Stomach smooth muscle (tissue), 2 donors: Measurements from ENCODE around the gene SLC9A1.

Experiments used
- H3K27ac ChIP-seq: one replicate; pipeline ENCODE4 v1.7.0; 2013; ENCODE audit warnings: mild to moderate bottlenecking, low read length, inconsistent platforms
- H3K27me3 ChIP-seq, 2 donors: one replicate each; pipeline ENCODE4 v1.7.0; 2013; ENCODE audit warnings: low read length in 2 of 2; ENCODE audit not compliant: insufficient read depth in 2 of 2, control insufficient read depth in 1 of 2
- H3K36me3 ChIP-seq, 2 donors: one replicate each; pipeline ENCODE4 v1.7.0; 2013; ENCODE audit warnings: low read length in 2 of 2; ENCODE audit not compliant: control insufficient read depth in 2 of 2, insufficient read depth in 2 of 2
- H3K4me1 ChIP-seq: one replicate; pipeline ENCODE4 v1.7.0; 2013; ENCODE audit warnings: low read length; ENCODE audit not compliant: control insufficient read depth, insufficient read depth
- H3K4me3 ChIP-seq, 2 donors: one replicate each; pipeline ENCODE4 v1.7.0; 2013; ENCODE audit warnings: low read length in 2 of 2
- H3K9ac ChIP-seq, 2 donors: one replicate each; pipeline ENCODE4 v1.7.0; 2013; ENCODE audit warnings: low read length in 2 of 2, mild to moderate bottlenecking in 1 of 2
- H3K9me3 ChIP-seq, 2 donors: one replicate each; pipeline ENCODE4 v1.7.0; 2013; ENCODE audit warnings: low read length in 2 of 2; ENCODE audit not compliant: control insufficient read depth in 2 of 2
- donor health status: healthy.
- donor health status: Pancreatic carcinoma.

The SLC9A1 gene

DNA sequence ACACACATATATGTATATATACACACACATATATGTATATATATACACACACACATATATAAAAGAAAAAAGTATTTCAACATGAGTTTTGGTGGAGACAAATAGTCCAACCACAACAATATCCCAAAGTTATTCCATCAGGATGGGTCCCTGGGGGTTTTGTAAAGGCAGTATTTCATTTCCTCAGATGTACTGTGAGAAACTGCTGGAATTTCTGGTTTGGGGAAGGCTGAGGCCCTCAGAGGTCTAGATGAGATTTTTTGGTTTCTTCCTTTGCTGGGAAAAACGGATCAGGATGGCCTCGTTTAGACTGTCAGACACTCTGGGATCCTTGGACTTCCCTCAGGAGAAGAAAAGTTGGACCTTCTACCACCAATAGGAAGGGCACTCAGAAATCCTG is 105.8 kb downstream of the SLC9A1 start:
- H3K4me1 ChIP-seq = peaks cover 10% of the 10 kb centered on the region
- no peak overlapping the region for H3K9ac ChIP-seq
- H3K27me3 ChIP-seq = no peaks in the 10 kb centered on the region
- no peaks in the 10 kb centered on the region for H3K9me3 ChIP-seq
- H3K4me3 ChIP-seq = no peak overlapping the region
- H3K36me3 ChIP-seq = no peaks in the 10 kb centered on the region
- H3K27ac ChIP-seq = no peak overlapping the region
